Measurements from ENCODE around the gene KRTAP1-4.

The KRTAP1-4 gene

GRCh38 chr17:41064301-41064700 lies 34.3 kb upstream of the KRTAP1-4 start:
- DNase-seq (ENCODE audit: low read depth in 1 of 2, low spot score in 1 of 2), result no peak
- TF ChIP-seq CTCF (IDR thresholded peaks at IDR 0.05; ENCODE audit: insufficient read depth, low read length), result no peak
- TF ChIP-seq SPI1 (IDR thresholded peaks at IDR 0.05; ENCODE audit: borderline replicate concordance, low read depth), result no peak
- no peak for TF ChIP-seq REST (IDR thresholded peaks at IDR 0.05; ENCODE audit: insufficient replicate concordance, low read depth)
- no peak for TF ChIP-seq POLR2AphosphoS5 (IDR thresholded peaks at IDR 0.05; ENCODE audit: low read depth)
- TF ChIP-seq GABPA (IDR thresholded peaks at IDR 0.05; ENCODE audit: low read depth), result no peak
- Histone ChIP-seq H3K27me3 (ENCODE audit: insufficient read depth, poor library complexity, severe bottlenecking) (peaks cover 4% of the 10 kb centered on the region), H3K27ac (replicated peaks) (no peak overlapping the region), H3K4me3 (replicated peaks; ENCODE audit: insufficient read depth, low read length) (no peak overlapping the region)

- Histone ChIP-seq H3K27ac (replicated peaks) (no peak overlapping the region), H3K4me3 (replicated peaks; ENCODE audit: insufficient read depth, low read length) (no peak overlapping the region), H3K27me3 (ENCODE audit: insufficient read depth, poor library complexity, severe bottlenecking) (peaks cover 4% of the 10 kb centered on the region)
- TF ChIP-seq REST (IDR thresholded peaks at IDR 0.05; ENCODE audit: insufficient replicate concordance, low read depth) (no peak), POLR2AphosphoS5 (IDR thresholded peaks at IDR 0.05; ENCODE audit: low read depth) (no peak), CTCF (IDR thresholded peaks at IDR 0.05; ENCODE audit: insufficient read depth, low read length) (no peak), SPI1 (IDR thresholded peaks at IDR 0.05; ENCODE audit: borderline replicate concordance, low read depth) (no peak), GABPA (IDR thresholded peaks at IDR 0.05; ENCODE audit: low read depth) (no peak)
- no peak for DNase-seq (ENCODE audit: low read depth in 1 of 2, low spot score in 1 of 2)
These were observed 33.5 kb upstream of the KRTAP1-4 start for GRCh38 chr17:41063449-41063848.

DNA sequence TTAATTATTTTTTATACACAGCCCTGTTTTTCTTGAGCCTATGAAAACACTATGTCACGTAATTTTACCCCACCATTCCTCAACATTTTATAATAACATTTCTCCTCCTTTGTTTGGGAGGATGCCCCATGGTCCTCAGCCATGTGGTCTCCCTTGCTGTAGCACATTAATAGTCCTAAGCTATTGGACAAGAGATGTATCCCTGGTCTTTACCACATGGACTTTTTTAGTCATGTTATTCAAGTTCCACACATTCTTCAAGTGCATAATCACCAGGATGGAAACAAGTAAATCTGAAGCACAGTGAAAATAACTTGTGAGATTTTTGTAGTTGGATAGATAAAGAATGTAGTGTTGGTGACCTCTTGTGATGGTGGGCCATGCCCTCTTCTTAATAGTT lies 32.0 kb upstream of the KRTAP1-4 start:
- Histone ChIP-seq H3K27me3 (ENCODE audit: insufficient read depth, poor library complexity, severe bottlenecking) (peaks cover 4% of the 10 kb centered on the region), H3K27ac (replicated peaks) (no peak overlapping the region), H3K4me3 (replicated peaks; ENCODE audit: insufficient read depth, low read length) (no peak overlapping the region)
- no peak for DNase-seq (ENCODE audit: low read depth in 1 of 2, low spot score in 1 of 2)
- no peak for TF ChIP-seq SPI1 (IDR thresholded peaks at IDR 0.05; ENCODE audit: borderline replicate concordance, low read depth)
- no peak for TF ChIP-seq CTCF (IDR thresholded peaks at IDR 0.05; ENCODE audit: insufficient read depth, low read length)

- Histone ChIP-seq H3K27me3 (ENCODE audit: insufficient read depth, poor library complexity, severe bottlenecking) (peaks cover 4% of the 10 kb centered on the region), H3K27ac (replicated peaks) (no peak within 1 kb of the TSS), H3K4me3 (replicated peaks; ENCODE audit: insufficient read depth, low read length) (no peak within 1 kb of the TSS)
- TF ChIP-seq GABPA (IDR thresholded peaks at IDR 0.05; ENCODE audit: low read depth) (no peak), SPI1 (IDR thresholded peaks at IDR 0.05; ENCODE audit: borderline replicate concordance, low read depth) (no peak), REST (IDR thresholded peaks at IDR 0.05; ENCODE audit: insufficient replicate concordance, low read depth) (no peak), POLR2AphosphoS5 (IDR thresholded peaks at IDR 0.05; ENCODE audit: low read depth) (no peak), CTCF (IDR thresholded peaks at IDR 0.05; ENCODE audit: insufficient read depth, low read length) (no peak)
- DNase-seq (ENCODE audit: low read depth in 1 of 2, low spot score in 1 of 2), result no peak
These were observed 30.1 kb upstream of the KRTAP1-4 start, which contains the start of gene KRTAP2-3 for GRCh38 chr17:41060052-41060604. KRTAP2-3 (minus strand) TSS chr17:41060114; CDS start chr17:41060050, 64 bp downstream.

All from HL-60 (cell line).